Hypothalamus (tissue), 51 donors: Measurements from ENCODE around the gene DLGAP1.
A peak's percentile ranks its signal among the peaks of the same experiment; 100 is the strongest.
"Not testable (repeated sequence)": the region's sequence is repeated elsewhere in the genome, so short reads cannot be mapped to it uniquely, and the experiment has no call there.

Experiments used
- DNase-seq, 51 donors: peaks; one replicate each; lab custom pipeline; 2025; lab: John Stamatoyannopoulos, UW

Gene DLGAP1

GRCh38 chr18:3620146-3621119 is 834.7 kb downstream of the DLGAP1 start:
- DNase-seq = no peak

GRCh38 chr18:3619746-3620145 is 835.4 kb downstream of the DLGAP1 start:
- no peak for DNase-seq

- no peak for DNase-seq
Measured at GRCh38 chr18:3619222-3619621, 835.9 kb downstream of the DLGAP1 start.

- no peak for DNase-seq
Measured at GRCh38 chr18:3616744-3617143, 838.4 kb downstream of the DLGAP1 start.

- no peak for DNase-seq
Measured at GRCh38 chr18:3616142-3616541, 839.0 kb downstream of the DLGAP1 start.

- no peak for DNase-seq
Measured at GRCh38 chr18:3615374-3615985, 839.6 kb downstream of the DLGAP1 start.

GRCh38 chr18:3612315-3612714 is 842.8 kb downstream of the DLGAP1 start:
- peak in 23 of 51 donors; percentile 9 to 58 (median 38) for DNase-seq

GRCh38 chr18:3611313-3612090 is 843.6 kb downstream of the DLGAP1 start:
- no peak for DNase-seq

- DNase-seq = no peak
Measured at GRCh38 chr18:3610813-3611212, 844.3 kb downstream of the DLGAP1 start.

- DNase-seq = no peak
Measured at GRCh38 chr18:3610188-3610708, 844.9 kb downstream of the DLGAP1 start.

- DNase-seq = no peak
Measured at GRCh38 chr18:3608488-3608887, 846.6 kb downstream of the DLGAP1 start.

GRCh38 chr18:3608099-3608453 is 847.0 kb downstream of the DLGAP1 start:
- DNase-seq = not testable (repeated sequence)

- no peak for DNase-seq
Measured at GRCh38 chr18:3607309-3608098, 847.6 kb downstream of the DLGAP1 start.

GRCh38 chr18:3606863-3607262 is 848.2 kb downstream of the DLGAP1 start:
- peak in 1 of 51 donors; percentile 1 for DNase-seq

- peak in 5 of 51 donors; percentile 14 to 26 (median 22) for DNase-seq
Measured at GRCh38 chr18:3605954-3606443, 849.1 kb downstream of the DLGAP1 start.

- no peak for DNase-seq
Measured at GRCh38 chr18:3605486-3605952, 849.6 kb downstream of the DLGAP1 start.

- peak in 9 of 51 donors; percentile 4 to 83 (median 14) for DNase-seq
Measured at GRCh38 chr18:3604498-3605408, 850.4 kb downstream of the DLGAP1 start.

- DNase-seq = peak in 1 of 51 donors; percentile 59
Measured at GRCh38 chr18:3604235-3604497, 850.9 kb downstream of the DLGAP1 start.
